GM23338 (cell line): ENCODE results near the gene AHSP.

Experiments
- CTCF ChIP-seq, 2 experiments: fragments of 200-600 bp in 1 of 2; sonication (generic) in 1 of 2; conservative IDR thresholded peaks; 2 replicates each; pipeline versions ENCODE4 v1.5.1 to v1.6.1; 2016 to 2017; ENCODE audit warnings: antibody characterized with exemption in 2 of 2, low read depth in 2 of 2, mild to moderate bottlenecking in 2 of 2, moderate library complexity in 1 of 2
- EZH2 ChIP-seq: fragments of 200-600 bp; sonication (generic); IDR thresholded peaks from one replicate; pipeline ENCODE4 v1.8.0; 2017; ENCODE audit warnings: antibody characterized with exemption, mild to moderate bottlenecking, low read depth; ENCODE audit not compliant: unreplicated experiment
- EZH2phosphoT487 ChIP-seq: fragments of 200-600 bp; sonication (generic); IDR thresholded peaks from one replicate; pipeline ENCODE4 v1.8.1; 2018; ENCODE audit warnings: antibody characterized with exemption; ENCODE audit not compliant: unreplicated experiment
- JUNB ChIP-seq: IDR thresholded peaks from one replicate; pipeline ENCODE4 v1.6.1; 2016; ENCODE audit warnings: antibody characterized with exemption; ENCODE audit not compliant: unreplicated experiment
- POLR2AphosphoS5 ChIP-seq: IDR thresholded peaks from 2 replicates; pipeline ENCODE4 v1.6.1; 2016; ENCODE audit warnings: antibody characterized with exemption, low read depth
- ZNF331 ChIP-seq: fragments of 250-450 bp; sonication (Bioruptor Pico); IDR thresholded peaks from 2 replicates; pipeline ENCODE4 v1.5.0; 2020; ENCODE audit warnings: low read depth, mild to moderate bottlenecking, moderate library complexity
- TF ChIP-seq, protein P1 (sequence below): IDR thresholded peaks from one replicate; pipeline ENCODE4 v1.6.1; 2018; ENCODE audit warnings: antibody characterized with exemption; ENCODE audit not compliant: unreplicated experiment

DNA sequence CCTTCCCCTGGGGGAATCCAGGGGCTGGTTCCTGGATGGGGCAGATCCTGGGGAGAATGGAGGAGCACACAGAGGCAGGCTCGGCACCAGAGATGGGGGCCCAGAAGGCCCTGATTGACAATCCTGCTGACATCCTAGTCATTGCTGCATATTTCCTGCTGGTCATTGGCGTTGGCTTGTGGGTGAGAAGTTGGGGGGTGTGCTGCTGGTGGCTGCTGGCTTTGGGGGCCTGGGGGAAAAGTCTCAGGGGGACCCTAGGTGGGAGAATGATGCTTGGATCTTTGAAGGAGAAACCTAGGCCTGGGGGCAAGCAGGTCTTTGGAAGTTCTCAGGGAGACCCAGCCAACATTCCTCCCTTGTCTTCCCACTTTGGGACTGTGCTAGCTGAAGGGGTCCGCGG, 44.6 kb upstream of the AHSP start, which contains the start of gene SLC5A2:
- TF ChIP-seq POLR2AphosphoS5: no peak
- no peak for TF ChIP-seq CTCF (conservative IDR thresholded peaks at IDR 0.05; ENCODE audit: low read depth in 2 of 2)
- TF ChIP-seq EZH2: no peak
- no peak for TF ChIP-seq JUNB
- TF ChIP-seq, protein P1, sequence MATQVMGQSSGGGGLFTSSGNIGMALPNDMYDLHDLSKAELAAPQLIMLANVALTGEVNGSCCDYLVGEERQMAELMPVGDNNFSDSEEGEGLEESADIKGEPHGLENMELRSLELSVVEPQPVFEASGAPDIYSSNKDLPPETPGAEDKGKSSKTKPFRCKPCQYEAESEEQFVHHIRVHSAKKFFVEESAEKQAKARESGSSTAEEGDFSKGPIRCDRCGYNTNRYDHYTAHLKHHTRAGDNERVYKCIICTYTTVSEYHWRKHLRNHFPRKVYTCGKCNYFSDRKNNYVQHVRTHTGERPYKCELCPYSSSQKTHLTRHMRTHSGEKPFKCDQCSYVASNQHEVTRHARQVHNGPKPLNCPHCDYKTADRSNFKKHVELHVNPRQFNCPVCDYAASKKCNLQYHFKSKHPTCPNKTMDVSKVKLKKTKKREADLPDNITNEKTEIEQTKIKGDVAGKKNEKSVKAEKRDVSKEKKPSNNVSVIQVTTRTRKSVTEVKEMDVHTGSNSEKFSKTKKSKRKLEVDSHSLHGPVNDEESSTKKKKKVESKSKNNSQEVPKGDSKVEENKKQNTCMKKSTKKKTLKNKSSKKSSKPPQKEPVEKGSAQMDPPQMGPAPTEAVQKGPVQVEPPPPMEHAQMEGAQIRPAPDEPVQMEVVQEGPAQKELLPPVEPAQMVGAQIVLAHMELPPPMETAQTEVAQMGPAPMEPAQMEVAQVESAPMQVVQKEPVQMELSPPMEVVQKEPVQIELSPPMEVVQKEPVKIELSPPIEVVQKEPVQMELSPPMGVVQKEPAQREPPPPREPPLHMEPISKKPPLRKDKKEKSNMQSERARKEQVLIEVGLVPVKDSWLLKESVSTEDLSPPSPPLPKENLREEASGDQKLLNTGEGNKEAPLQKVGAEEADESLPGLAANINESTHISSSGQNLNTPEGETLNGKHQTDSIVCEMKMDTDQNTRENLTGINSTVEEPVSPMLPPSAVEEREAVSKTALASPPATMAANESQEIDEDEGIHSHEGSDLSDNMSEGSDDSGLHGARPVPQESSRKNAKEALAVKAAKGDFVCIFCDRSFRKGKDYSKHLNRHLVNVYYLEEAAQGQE: no peak
- TF ChIP-seq EZH2phosphoT487: no peak
- no peak for TF ChIP-seq ZNF331
